Mucosa of rectum (tissue), 2 donors: ENCODE data around the gene SEC16B.
A peak's percentile ranks its signal among the peaks of the same experiment; 100 is the strongest.
"Not testable (repeated sequence)": the region's sequence is repeated elsewhere in the genome, so short reads cannot be mapped to it uniquely, and the experiment has no call there.

Experiments used
- H3K27ac ChIP-seq, 2 donors: one replicate each; pipeline ENCODE4 v1.7.0; 2013; ENCODE audit warnings: inconsistent platforms in 2 of 2, low read depth in 2 of 2, low read length in 2 of 2
- H3K27me3 ChIP-seq, 2 donors: one replicate each; pipeline ENCODE4 v1.7.0; 2013; ENCODE audit warnings: low read length in 2 of 2; ENCODE audit not compliant: control insufficient read depth in 2 of 2, insufficient read depth in 2 of 2
- H3K36me3 ChIP-seq, 2 donors: one replicate each; pipeline ENCODE4 v1.7.0; 2013; ENCODE audit warnings: low read length in 2 of 2; ENCODE audit not compliant: control insufficient read depth in 2 of 2, insufficient read depth in 2 of 2
- H3K4me1 ChIP-seq, 2 donors: one replicate each; pipeline ENCODE4 v1.7.0; 2013; ENCODE audit warnings: low read length in 2 of 2, mild to moderate bottlenecking in 1 of 2; ENCODE audit not compliant: control insufficient read depth in 2 of 2, insufficient read depth in 2 of 2
- H3K4me3 ChIP-seq, 2 donors: one replicate each; pipeline ENCODE4 v1.7.0; 2013; ENCODE audit warnings: low read length in 2 of 2
- H3K9ac ChIP-seq, 2 donors: one replicate each; pipeline ENCODE4 v1.7.0; 2013; ENCODE audit warnings: low read length in 2 of 2, low read depth in 1 of 2, mild to moderate bottlenecking in 1 of 2
- H3K9me3 ChIP-seq, 2 donors: one replicate each; pipeline ENCODE4 v1.7.0; 2013; ENCODE audit warnings: low read length in 2 of 2; ENCODE audit not compliant: control insufficient read depth in 2 of 2
- donor health status: healthy.
- donor health status: Normal muscosa, but diverticular disease.

The SEC16B gene

GRCh38 chr1:177998696-177999631 is 29.1 kb upstream of the SEC16B start:
- Histone ChIP-seq H3K27me3 (no peaks in the 10 kb centered on the region), H3K36me3 (peaks cover 0 to 4% of the 10 kb centered on the region in 2 donors), H3K27ac (no peak overlapping the region), H3K9ac (no peak overlapping the region), H3K9me3 (no peaks in the 10 kb centered on the region), H3K4me3 (no peak overlapping the region), H3K4me1 (no peaks in the 10 kb centered on the region)

GRCh38 chr1:177996957-177997356 is 27.1 kb upstream of the SEC16B start:
- H3K27me3 ChIP-seq: no peaks in the 10 kb centered on the region
- H3K4me3 ChIP-seq: no peak overlapping the region
- no peaks in the 10 kb centered on the region for H3K9me3 ChIP-seq
- no peak overlapping the region for H3K27ac ChIP-seq
- no peak overlapping the region for H3K9ac ChIP-seq
- H3K4me1 ChIP-seq: no peaks in the 10 kb centered on the region
- peaks cover 0 to 4% of the 10 kb centered on the region in 2 donors for H3K36me3 ChIP-seq

GRCh38 chr1:177995369-177995768 is 25.5 kb upstream of the SEC16B start:
- H3K4me1 ChIP-seq: no peaks in the 10 kb centered on the region
- no peaks in the 10 kb centered on the region for H3K9me3 ChIP-seq
- no peaks in the 10 kb centered on the region for H3K27me3 ChIP-seq
- no peak overlapping the region for H3K9ac ChIP-seq
- H3K27ac ChIP-seq: no peak overlapping the region
- no peak overlapping the region for H3K4me3 ChIP-seq
- H3K36me3 ChIP-seq: peaks cover 0 to 4% of the 10 kb centered on the region in 2 donors

GRCh38 chr1:177986281-177986680 is 16.4 kb upstream of the SEC16B start:
- H3K4me3 ChIP-seq, H3K9me3 ChIP-seq, H3K27me3 ChIP-seq, H3K27ac ChIP-seq, H3K36me3 ChIP-seq, H3K9ac ChIP-seq, H3K4me1 ChIP-seq: not testable (repeated sequence)

GRCh38 chr1:177984761-177985160 is 14.9 kb upstream of the SEC16B start:
- no peak overlapping the region for H3K4me3 ChIP-seq
- peaks cover 0 to 2% of the 10 kb centered on the region in 2 donors for H3K36me3 ChIP-seq
- no peaks in the 10 kb centered on the region for H3K4me1 ChIP-seq
- H3K9ac ChIP-seq: no peak overlapping the region
- no peak overlapping the region for H3K27ac ChIP-seq
- H3K9me3 ChIP-seq: peaks cover 0 to under 1% of the 10 kb centered on the region in 2 donors
- no peaks in the 10 kb centered on the region for H3K27me3 ChIP-seq

- no peak overlapping the region for H3K9ac ChIP-seq
- no peaks in the 10 kb centered on the region for H3K4me1 ChIP-seq
- no peak overlapping the region for H3K27ac ChIP-seq
- no peaks in the 10 kb centered on the region for H3K9me3 ChIP-seq
- H3K27me3 ChIP-seq: no peaks in the 10 kb centered on the region
- peak overlapping the region in 1 of 2 donors; percentile 20 for H3K4me3 ChIP-seq
- H3K36me3 ChIP-seq: peaks cover 0 to 2% of the 10 kb centered on the region in 2 donors
These were observed 14.3 kb upstream of the SEC16B start for GRCh38 chr1:177984136-177984525.

GRCh38 chr1:177983482-177984135 is 13.8 kb upstream of the SEC16B start:
- no peak overlapping the region for H3K27ac ChIP-seq
- no peaks in the 10 kb centered on the region for H3K9me3 ChIP-seq
- H3K9ac ChIP-seq: no peak overlapping the region
- no peaks in the 10 kb centered on the region for H3K27me3 ChIP-seq
- peaks cover 0 to 2% of the 10 kb centered on the region in 2 donors for H3K36me3 ChIP-seq
- no peaks in the 10 kb centered on the region for H3K4me1 ChIP-seq
- H3K4me3 ChIP-seq: peak overlapping the region in 1 of 2 donors; percentile 20

- no peaks in the 10 kb centered on the region for H3K9me3 ChIP-seq
- no peaks in the 10 kb centered on the region for H3K4me1 ChIP-seq
- H3K27me3 ChIP-seq: no peaks in the 10 kb centered on the region
- H3K27ac ChIP-seq: no peak overlapping the region
- peak overlapping the region in 1 of 2 donors; percentile 20 for H3K4me3 ChIP-seq
- H3K36me3 ChIP-seq: peaks cover 0 to 2% of the 10 kb centered on the region in 2 donors
- H3K9ac ChIP-seq: no peak overlapping the region
These were observed 13.2 kb upstream of the SEC16B start for GRCh38 chr1:177983077-177983476.

GRCh38 chr1:177981200-177981599 is 11.3 kb upstream of the SEC16B start:
- H3K9me3 ChIP-seq: no peaks in the 10 kb centered on the region
- no peak overlapping the region for H3K9ac ChIP-seq
- H3K27me3 ChIP-seq: no peaks in the 10 kb centered on the region
- peaks cover 0 to 2% of the 10 kb centered on the region in 2 donors for H3K36me3 ChIP-seq
- H3K27ac ChIP-seq: no peak overlapping the region
- H3K4me1 ChIP-seq: no peaks in the 10 kb centered on the region
- H3K4me3 ChIP-seq: no peak overlapping the region

GRCh38 chr1:177979272-177979671 is 9.4 kb upstream of the SEC16B start:
- peaks cover 0 to 2% of the 10 kb centered on the region in 2 donors for H3K36me3 ChIP-seq
- no peak overlapping the region for H3K4me3 ChIP-seq
- H3K4me1 ChIP-seq: no peaks in the 10 kb centered on the region
- H3K27ac ChIP-seq: no peak overlapping the region
- H3K9ac ChIP-seq: no peak overlapping the region
- no peaks in the 10 kb centered on the region for H3K9me3 ChIP-seq
- no peaks in the 10 kb centered on the region for H3K27me3 ChIP-seq
